OCI-LY7 (cell line): ENCODE data around the gene TBC1D10A. TPM values are rescaled to one million over a fixed set of nuclear protein-coding genes. Genes with fewer than 3 reads are reported as not detected.

Experiments
- BruUV-seq: library from RNA; stranded (reverse); fragments of 400-500 nt; replicated peaks from 2 replicates; lab custom pipeline; 2021; lab: Mats Ljungman, UMichigan
- CTCF ChIA-PET: fragments of 300-600 bp; sonication (Branson Sonifier 250); formaldehyde crosslinking; loops from one replicate; lab custom pipeline; 2022; ENCODE audit warnings: antibody characterized with exemption; ENCODE audit not compliant: unreplicated experiment; lab: Charles Lee
- POLR2A ChIA-PET: fragments of 300-600 bp; sonication (Branson Sonifier 250); formaldehyde crosslinking; loops from one replicate; lab custom pipeline; 2022; ENCODE audit warnings: antibody characterized with exemption; lab: Charles Lee
- DNase-seq: peaks from one replicate; pipeline ENCODE4 v3.0.0-alpha.2; 2015; ENCODE audit warnings: low spot score
- H2AFZ ChIP-seq: fragments of 200-600 bp; sonication (generic), shearing (Covaris generic); 2 replicates; pipeline ENCODE4 v1.6.1; 2014; ENCODE audit warnings: mild to moderate bottlenecking, antibody characterized with exemption, low read length, moderate library complexity
- H3K27ac ChIP-seq: fragments of 200-600 bp; sonication (generic); 2 replicates; pipeline ENCODE4 v1.5.1; 2014; ENCODE audit warnings: mixed run types, low read depth, mild to moderate bottlenecking, moderate library complexity, low read length, inconsistent platforms; ENCODE audit not compliant: poor library complexity, severe bottlenecking
- H3K36me3 ChIP-seq: fragments of 200-600 bp; sonication (generic); 2 replicates; pipeline ENCODE4 v1.6.1; 2014; ENCODE audit warnings: mild to moderate bottlenecking, antibody characterized with exemption, low read length, moderate library complexity, mixed read lengths; ENCODE audit not compliant: insufficient read depth
- H3K4me1 ChIP-seq: fragments of 200-600 bp; sonication (generic); 2 replicates; pipeline ENCODE4 v1.5.1; 2014; ENCODE audit warnings: mild to moderate bottlenecking, low read length; ENCODE audit not compliant: insufficient read depth, poor library complexity, severe bottlenecking
- H3K4me2 ChIP-seq: fragments of 200-600 bp; sonication (generic); 2 replicates; pipeline ENCODE4 v1.6.1; 2014; ENCODE audit warnings: mild to moderate bottlenecking, low read length
- H3K4me3 ChIP-seq: fragments of 200-600 bp; sonication (generic); 2 replicates; pipeline ENCODE4 v1.5.1; 2014; ENCODE audit warnings: mild to moderate bottlenecking, low read depth, low read length; ENCODE audit not compliant: poor library complexity, severe bottlenecking
- H3K79me2 ChIP-seq: fragments of 200-600 bp; sonication (generic); 2 replicates; pipeline ENCODE4 v1.6.1; 2016; ENCODE audit warnings: low read depth, mild to moderate bottlenecking, low read length, moderate library complexity, mixed read lengths; ENCODE audit not compliant: insufficient read depth
- H3K9me2 ChIP-seq: fragments of 200-600 bp; sonication (generic); 2 replicates; pipeline ENCODE4 v1.6.1; 2016; ENCODE audit warnings: mild to moderate bottlenecking, low read length, mixed read lengths; ENCODE audit not compliant: insufficient read depth
- H3K9me3 ChIP-seq: fragments of 200-600 bp; sonication (generic); 2 replicates; pipeline ENCODE4 v1.6.1; 2014; ENCODE audit warnings: mild to moderate bottlenecking, mixed run types, low read length, mixed read lengths
- H4K20me1 ChIP-seq: fragments of 200-600 bp; sonication (generic); 2 replicates; pipeline ENCODE4 v1.6.1; 2014; ENCODE audit warnings: mild to moderate bottlenecking, antibody characterized with exemption, low read length, moderate library complexity, mixed read lengths; ENCODE audit not compliant: insufficient read depth
- EZH2phosphoT487 ChIP-seq: fragments of 200-600 bp; sonication (generic); IDR thresholded peaks from 2 replicates; pipeline ENCODE4 v1.6.1; 2018; ENCODE audit warnings: low read depth, borderline replicate concordance, mild to moderate bottlenecking, mixed run types, antibody characterized with exemption, low read length, moderate library complexity, mixed read lengths
- intact Hi-C: fragments of 100-400 bp; cut with micrococcal nuclease; formaldehyde crosslinking; loops from one replicate; pipeline ENCODE4 v1.10.0; 2022; ENCODE audit not compliant: unreplicated experiment
- total RNA-seq, 2 experiments: library from RNA; depleted of rRNA in 1 of 2; stranded (reverse); fragments of >200 nt in 1 of 2; shearing (Covaris generic) in 1 of 2; gene quantifications; 2 replicates each; pipeline ENCODE4 v1.2.3, GENCODE V29; 2014 to 2022
- TF ChIP-seq, protein P1 (sequence below): fragments of 200-600 bp; sonication (generic); conservative IDR thresholded peaks from 2 replicates; pipeline ENCODE4 v1.5.1; 2014; ENCODE audit warnings: mild to moderate bottlenecking, antibody characterized with exemption, low read length, moderate library complexity, mixed read lengths

Gene TBC1D10A
- total RNA-seq, 2 experiments from 2014 or later = 15.1 to 16.2 TPM

DNA sequence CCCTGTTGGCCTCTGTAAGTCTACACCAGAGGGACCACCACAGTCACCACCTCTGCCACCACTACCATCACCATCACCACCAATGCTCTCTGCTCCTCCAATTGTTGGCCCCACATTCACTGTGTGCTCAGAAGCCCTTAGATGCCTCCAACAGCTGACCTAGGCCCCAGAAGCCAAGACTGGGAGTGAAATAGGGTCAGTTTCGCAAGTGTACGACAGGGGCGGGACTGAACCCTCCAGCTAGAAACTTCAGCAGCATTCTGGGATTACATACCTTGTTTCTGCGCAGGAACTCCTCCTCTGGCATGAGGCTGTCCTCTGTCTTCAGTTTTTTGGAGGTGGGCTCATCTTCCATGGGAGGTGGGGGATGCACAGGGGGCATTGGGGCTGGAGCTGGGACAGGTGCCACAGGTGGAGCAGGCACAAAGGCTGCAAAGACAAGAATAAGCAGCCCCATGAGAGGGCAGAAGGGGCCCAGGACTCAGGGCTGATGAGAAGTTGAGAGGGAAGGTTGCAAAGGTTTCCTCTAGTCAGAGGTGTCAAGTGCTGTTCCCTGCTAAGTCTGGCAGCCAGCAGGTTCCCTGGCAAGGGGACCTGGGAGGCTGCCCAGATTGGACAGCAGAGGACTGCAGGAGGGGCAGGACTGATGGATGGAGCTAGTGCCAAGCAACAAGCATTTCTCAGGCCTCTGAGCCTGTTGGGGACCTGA is 10.2 kb upstream of the TBC1D10A start:
- POLR2A ChIA-PET = no interaction called here
- Histone ChIP-seq H3K36me3 (peaks cover 96% of the 10 kb centered on the region), H3K4me1 (no peaks in the 10 kb centered on the region), H4K20me1 (no peaks in the 10 kb centered on the region), H3K9me3 (no peaks in the 10 kb centered on the region), H3K4me3 (no peak overlapping the region), H2AFZ (no peak overlapping the region), H3K9me2 (no peaks in the 10 kb centered on the region), H3K79me2 (no peaks in the 10 kb centered on the region), H3K4me2 (no peak overlapping the region), H3K27ac (no peak overlapping the region)
- CTCF ChIA-PET = no interaction called here
- intact Hi-C loops = no loop called here
- no TSS peak for BruUV-seq
- TF ChIP-seq, protein P1, sequence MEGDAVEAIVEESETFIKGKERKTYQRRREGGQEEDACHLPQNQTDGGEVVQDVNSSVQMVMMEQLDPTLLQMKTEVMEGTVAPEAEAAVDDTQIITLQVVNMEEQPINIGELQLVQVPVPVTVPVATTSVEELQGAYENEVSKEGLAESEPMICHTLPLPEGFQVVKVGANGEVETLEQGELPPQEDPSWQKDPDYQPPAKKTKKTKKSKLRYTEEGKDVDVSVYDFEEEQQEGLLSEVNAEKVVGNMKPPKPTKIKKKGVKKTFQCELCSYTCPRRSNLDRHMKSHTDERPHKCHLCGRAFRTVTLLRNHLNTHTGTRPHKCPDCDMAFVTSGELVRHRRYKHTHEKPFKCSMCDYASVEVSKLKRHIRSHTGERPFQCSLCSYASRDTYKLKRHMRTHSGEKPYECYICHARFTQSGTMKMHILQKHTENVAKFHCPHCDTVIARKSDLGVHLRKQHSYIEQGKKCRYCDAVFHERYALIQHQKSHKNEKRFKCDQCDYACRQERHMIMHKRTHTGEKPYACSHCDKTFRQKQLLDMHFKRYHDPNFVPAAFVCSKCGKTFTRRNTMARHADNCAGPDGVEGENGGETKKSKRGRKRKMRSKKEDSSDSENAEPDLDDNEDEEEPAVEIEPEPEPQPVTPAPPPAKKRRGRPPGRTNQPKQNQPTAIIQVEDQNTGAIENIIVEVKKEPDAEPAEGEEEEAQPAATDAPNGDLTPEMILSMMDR = no peak
- no peak for TF ChIP-seq EZH2phosphoT487
- DNase-seq = no peak

DNA sequence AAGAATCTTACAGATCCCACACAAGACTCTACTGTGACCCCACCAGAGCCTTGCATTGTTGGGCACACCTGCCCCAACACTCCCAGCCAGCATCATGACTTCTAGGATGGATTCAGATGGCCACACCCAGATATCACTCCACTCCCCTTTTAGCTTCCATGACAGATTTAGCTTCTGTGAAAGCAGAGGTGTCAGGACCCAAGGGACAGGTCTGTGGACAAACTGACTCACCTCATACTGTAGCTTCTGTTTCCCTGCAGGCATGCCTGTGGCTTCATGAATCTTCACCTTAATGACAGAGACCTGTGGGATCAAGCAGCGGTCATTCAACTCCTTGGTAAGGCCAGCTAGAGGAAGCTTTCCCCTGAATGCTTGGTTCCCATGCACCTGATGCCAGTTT is 8.5 kb upstream of the TBC1D10A start:
- Histone ChIP-seq H3K9me2 (no peaks in the 10 kb centered on the region), H3K27ac (no peak overlapping the region), H3K4me3 (no peak overlapping the region), H3K4me1 (no peaks in the 10 kb centered on the region), H3K36me3 (peaks cover 90% of the 10 kb centered on the region), H3K79me2 (no peaks in the 10 kb centered on the region), H2AFZ (no peak overlapping the region), H3K9me3 (no peaks in the 10 kb centered on the region), H3K4me2 (no peak overlapping the region), H4K20me1 (no peaks in the 10 kb centered on the region)
- DNase-seq = no peak
- TF ChIP-seq, protein P1 = no peak
- no peak for TF ChIP-seq EZH2phosphoT487
- POLR2A ChIA-PET = interaction anchor here (0.6 kb wide), 1 partner anchor 90 kb away, joined by 3 read pairs; the partner anchor contains the start of gene MTFP1
- intact Hi-C loops = no loop called here
- CTCF ChIA-PET = interaction anchor here (0.6 kb wide), 1 partner anchor 52 kb away, joined by 3 read pairs; the partner anchor contains the start of gene RNF215
- BruUV-seq = no TSS peak

DNA sequence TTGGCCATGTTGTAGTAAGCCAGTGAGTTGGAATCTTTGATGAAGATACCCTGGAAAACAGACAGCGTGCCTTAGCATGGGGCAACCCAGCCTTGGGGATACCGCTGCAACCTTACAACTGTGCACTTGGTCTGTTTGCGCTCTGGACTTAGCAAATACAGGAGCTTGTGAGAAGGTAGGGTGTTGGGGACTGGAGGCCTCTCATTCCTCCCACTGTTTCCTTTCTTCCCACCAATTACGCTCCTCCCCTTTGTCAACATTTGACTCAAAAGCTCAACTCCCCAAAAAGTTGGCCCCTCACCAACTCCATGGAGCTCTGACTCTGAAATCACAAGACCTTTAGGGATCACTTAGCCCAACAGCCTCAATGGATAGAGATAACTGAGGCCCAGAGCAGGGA is 7.9 kb upstream of the TBC1D10A start:
- H4K20me1 ChIP-seq = no peaks in the 10 kb centered on the region
- H3K79me2 ChIP-seq = no peaks in the 10 kb centered on the region
- BruUV-seq = no TSS peak
- DNase-seq = no peak
- no peak overlapping the region for H3K27ac ChIP-seq
- H3K9me3 ChIP-seq = no peaks in the 10 kb centered on the region
- H3K36me3 ChIP-seq = peaks cover 84% of the 10 kb centered on the region
- ChIA-PET CTCF (no interaction called here), POLR2A (interaction anchor here (0.5 kb wide), 1 partner anchor 40 kb away, joined by 3 read pairs; no protein-coding TSS in a partner anchor)
- intact Hi-C loops = no loop called here
- no peak for TF ChIP-seq EZH2phosphoT487
- TF ChIP-seq, protein P1 = no peak
- no peak overlapping the region for H3K4me3 ChIP-seq
- no peaks in the 10 kb centered on the region for H3K9me2 ChIP-seq
- no peaks in the 10 kb centered on the region for H3K4me1 ChIP-seq
- no peak overlapping the region for H3K4me2 ChIP-seq
- no peak overlapping the region for H2AFZ ChIP-seq
